HG03460 (cell line): Measurements from ENCODE around the gene NKPD1.

Experiments
- ATAC-seq: cut with Tn5 transposase; IDR thresholded peaks from one replicate; pipeline ENCODE4 v1.9.1; 2021; ENCODE audit not compliant: unreplicated experiment

The NKPD1 gene

GRCh38 chr19:45119582-45119981 lies 41.2 kb downstream of the NKPD1 start:
- no peak for ATAC-seq

DNA sequence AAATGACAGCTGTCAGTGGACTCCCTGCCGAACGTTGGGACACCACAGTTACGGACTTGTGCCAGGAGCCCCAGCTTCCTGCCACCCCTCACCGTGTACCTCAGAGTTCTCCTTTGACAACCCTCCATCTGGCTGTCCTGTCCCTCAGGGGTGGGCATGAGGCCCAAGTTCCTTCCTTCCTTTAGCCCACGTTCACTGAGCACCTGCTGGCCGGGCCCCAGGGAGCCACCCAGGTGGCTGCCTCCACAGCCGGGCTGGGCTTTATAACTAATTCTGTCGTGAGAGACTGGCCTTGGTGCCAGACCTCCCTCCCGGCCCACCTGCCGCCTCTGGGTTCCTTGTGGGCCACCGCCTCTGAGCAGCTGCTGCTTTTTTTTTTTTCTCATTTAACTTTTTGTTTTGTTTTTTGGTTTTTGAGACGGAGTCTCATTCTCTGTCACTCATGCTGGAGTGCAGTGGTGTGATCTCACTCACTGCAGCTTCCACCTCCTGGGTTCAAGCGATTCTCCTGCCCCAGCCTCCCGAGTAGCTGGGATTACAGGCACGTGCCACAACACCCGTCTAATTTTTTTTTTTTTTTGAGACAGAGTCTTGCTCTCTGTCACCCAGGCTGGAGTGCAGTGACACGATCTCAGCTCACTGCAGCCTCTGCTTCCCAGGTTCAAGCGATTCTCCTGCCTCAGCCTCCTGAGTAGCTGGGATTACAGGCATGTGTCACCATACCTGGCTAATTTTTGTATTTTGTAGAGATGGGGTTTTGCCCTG lies 42.0 kb downstream of the NKPD1 start:
- peak; percentile 50 for ATAC-seq

- ATAC-seq: no peak
Measured at GRCh38 chr19:45118106-45118505, 42.7 kb downstream of the NKPD1 start.

DNA sequence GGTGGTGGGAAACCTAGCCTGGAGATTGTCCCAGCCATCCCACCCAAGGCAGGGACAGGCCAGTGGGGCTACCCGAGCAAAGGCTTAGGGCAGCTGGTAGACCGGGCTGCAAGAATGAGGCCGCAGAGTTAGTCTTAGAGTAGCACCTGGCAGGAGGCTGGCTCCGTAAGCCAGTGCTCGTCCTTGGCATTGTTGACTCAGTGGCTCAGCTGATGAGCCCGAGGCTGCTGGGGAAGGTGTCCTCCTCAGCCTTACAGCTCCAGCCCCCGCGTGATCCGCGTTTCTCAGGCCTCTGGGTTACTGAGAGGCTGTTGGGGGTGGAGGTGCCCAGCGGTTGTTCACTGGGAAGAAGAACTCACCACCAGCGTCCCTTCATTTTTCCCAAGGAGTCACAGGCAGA lies 43.1 kb downstream of the NKPD1 start:
- no peak for ATAC-seq

DNA sequence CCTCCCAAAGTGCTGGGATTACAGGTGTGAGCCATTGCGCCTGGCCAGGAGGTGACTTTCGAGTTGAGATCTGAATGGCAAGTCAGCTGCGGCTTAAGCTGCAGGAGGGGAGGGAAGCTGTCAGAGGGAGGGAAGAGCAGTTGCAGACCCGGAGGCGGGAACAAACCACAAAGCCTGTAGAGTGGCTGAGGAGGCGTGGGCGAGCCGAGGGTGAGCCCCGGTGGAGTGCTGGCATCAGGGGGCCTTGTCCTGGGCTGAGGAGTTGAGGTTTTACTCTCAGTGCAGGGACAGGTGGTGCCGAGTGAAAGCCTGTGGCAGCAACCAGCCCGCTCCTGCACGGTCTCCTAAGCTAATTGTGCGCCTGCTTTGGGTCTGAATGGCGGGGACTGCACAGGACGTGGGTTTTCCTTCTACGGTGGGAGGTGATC lies 43.6 kb downstream of the NKPD1 start:
- ATAC-seq: no peak

DNA sequence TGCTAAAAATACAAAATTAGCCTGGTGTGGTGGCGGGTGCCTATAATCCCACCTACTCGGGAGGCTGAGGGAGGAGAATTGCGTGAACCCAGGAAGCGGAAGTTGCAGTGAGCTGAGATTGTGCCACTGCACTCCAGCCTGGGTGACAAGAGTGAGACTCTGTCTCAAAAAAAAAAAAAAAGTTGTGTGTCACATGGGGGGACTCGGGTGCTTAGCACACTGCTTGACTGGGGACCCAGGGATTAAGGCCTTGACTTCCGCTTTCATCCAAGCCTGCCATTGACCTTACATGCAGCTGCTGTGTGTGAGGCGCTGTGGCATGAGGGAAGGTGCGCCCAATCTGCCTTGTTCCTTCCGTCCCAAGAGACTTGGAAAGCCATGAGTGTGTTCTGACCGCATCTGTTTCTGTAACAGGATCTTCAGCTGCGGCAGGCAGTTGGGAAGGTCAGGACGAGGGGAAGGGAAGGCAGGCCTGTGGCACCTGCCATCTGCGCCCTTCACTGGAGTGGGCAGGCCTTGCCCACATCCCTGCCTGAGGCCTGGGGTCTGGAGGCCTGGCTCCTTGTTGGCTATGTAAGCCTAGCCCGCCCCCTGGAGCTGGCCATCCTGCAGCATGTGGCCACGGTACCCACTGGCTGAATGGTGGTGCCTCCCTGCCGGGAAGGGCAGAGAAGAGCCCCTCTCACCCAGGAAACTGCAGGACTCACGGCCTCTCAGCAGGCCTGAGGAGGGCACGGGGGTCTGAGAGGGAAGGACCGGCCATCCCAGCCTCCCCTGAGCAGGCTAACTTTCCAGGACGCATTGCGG lies 44.8 kb downstream of the NKPD1 start:
- no peak for ATAC-seq

GRCh38 chr19:45114116-45114515 lies 46.7 kb downstream of the NKPD1 start:
- no peak for ATAC-seq

DNA sequence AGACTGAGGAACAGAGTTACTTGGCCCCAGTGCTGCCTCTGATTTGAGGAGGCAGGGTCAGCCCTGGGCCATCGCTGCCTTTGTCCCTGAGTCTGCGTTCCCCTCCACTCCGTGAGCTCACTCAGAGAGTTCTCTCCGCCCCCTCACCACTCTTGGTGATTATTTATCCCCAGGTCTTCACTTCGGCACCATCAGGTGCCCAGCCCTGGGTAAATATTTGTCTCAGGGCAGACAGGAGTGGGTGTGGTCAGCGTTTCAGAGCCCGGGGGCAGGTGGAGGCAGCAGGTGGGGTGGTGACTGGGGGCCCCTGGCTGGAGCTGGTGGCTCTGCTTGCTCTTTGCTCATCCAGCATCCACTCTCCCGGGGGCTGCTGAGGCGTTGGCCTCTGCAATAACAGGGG lies 47.2 kb downstream of the NKPD1 start:
- no peak for ATAC-seq

DNA sequence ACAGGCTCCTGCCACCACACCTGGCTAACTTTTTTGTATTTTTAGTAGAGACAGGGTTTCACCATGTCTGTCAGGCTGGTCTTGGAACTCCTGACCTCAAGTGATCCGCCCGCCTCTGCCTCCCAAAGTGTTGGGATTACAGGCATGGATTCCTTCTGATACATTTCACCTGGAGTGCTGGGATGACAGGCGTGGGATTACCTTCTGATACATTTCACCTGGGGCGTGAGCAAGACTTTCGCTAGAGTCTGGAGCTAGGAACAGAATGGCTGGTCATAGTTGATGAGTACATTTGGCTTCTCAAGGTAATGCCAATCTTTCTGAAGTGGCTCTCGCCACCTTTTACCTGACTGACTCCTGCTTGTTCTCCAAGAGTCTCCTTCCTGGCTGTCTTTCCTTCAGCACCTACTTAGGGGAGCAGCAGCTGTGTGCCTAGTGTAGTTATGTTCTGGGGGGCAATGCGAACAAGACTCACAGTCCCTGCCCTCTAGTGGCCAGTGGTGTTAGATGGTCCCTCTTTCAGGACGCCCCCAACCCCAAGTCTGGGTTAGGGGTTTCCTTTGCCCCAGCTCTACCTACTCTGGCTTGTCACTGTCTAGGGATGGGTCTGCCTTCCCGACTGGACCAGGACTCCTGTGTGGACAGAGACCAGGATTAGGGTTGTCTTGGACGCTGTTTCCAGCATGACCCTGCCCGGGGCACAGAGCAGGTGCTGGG lies 48.5 kb downstream of the NKPD1 start:
- no peak for ATAC-seq
